Subcutaneous adipose tissue (tissue), 4 donors: ENCODE measurements around the gene G0S2. TPM values are rescaled to one million over a fixed set of nuclear protein-coding genes. Genes with fewer than 3 reads are reported as not detected.

ENCODE experiments used
- total RNA-seq, 4 donors: library from RNA; depleted of rRNA; stranded (reverse); fragments of >200 nt; gene quantifications; one replicate each; pipeline ENCODE4 v1.1.0, GENCODE V29; 2016
- TF ChIP-seq, protein P1 (sequence below): fragments of 450-650 bp; IDR thresholded peaks from one replicate; pipeline ENCODE4 v1.5.1; 2016; ENCODE audit warnings: low read depth, mild to moderate bottlenecking, control low read depth, antibody characterized with exemption, moderate library complexity

The G0S2 gene
- total RNA-seq, 4 donors from 2014 or later: 926 to 3,115 (median 1,789) TPM

DNA sequence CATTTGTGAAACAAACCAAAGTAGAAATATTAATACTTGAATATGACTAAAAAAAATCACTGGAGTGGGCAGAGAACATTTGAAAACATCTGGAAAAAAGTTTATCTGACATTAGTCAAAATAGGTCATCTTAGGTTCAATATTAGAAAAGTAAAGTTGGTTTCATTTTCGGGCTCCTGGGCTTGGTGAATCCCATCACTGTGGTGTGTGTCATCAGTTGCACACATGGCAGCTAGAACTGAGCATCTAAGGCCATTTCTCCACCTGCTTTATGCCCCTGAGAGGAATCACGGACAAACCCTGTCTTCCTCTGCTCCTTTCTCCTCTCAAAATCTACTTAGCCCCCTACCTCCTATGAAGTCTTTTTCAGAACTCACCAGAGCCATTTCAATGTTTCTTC is 34.9 kb downstream of the G0S2 start:
- TF ChIP-seq, protein P1, sequence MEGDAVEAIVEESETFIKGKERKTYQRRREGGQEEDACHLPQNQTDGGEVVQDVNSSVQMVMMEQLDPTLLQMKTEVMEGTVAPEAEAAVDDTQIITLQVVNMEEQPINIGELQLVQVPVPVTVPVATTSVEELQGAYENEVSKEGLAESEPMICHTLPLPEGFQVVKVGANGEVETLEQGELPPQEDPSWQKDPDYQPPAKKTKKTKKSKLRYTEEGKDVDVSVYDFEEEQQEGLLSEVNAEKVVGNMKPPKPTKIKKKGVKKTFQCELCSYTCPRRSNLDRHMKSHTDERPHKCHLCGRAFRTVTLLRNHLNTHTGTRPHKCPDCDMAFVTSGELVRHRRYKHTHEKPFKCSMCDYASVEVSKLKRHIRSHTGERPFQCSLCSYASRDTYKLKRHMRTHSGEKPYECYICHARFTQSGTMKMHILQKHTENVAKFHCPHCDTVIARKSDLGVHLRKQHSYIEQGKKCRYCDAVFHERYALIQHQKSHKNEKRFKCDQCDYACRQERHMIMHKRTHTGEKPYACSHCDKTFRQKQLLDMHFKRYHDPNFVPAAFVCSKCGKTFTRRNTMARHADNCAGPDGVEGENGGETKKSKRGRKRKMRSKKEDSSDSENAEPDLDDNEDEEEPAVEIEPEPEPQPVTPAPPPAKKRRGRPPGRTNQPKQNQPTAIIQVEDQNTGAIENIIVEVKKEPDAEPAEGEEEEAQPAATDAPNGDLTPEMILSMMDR: no peak

DNA sequence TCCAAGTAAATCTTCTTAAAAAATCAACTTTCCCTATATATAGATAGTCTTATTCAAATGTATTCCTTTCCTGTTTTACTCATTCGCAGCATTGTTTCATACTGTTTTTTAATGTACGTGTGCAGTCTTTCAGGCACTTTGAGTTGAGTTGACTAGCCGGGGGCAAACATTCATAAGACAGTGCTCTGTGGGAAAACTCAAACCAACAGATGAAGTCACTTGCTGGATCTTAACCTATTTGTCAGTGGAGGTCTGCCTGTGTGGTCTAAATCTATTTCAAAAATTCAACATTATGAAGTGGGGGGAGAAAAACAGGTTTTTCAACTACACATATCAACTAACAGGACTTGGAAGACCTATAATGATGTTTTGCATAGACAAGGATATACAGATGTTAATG is 35.6 kb downstream of the G0S2 start:
- TF ChIP-seq, protein P1: no peak

DNA sequence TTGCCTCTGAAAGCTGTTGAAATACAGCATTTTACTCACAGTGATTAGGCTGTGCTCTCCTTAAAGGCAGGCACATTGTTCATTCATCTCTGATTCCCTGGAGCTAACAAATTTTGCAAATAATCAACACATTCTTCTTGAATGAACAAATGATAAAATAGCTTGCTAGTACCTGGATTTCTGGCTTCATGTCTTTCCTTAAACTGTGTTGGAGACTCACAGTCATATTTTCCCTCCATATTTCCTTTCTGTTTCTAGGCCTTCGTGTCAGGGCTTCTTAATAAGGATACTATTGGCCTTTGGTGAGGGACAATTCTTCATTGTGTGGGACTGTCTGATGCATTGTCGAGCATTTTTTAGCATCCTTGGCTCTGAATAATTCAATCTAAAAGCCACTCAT is 39.1 kb downstream of the G0S2 start:
- TF ChIP-seq, protein P1: no peak

DNA sequence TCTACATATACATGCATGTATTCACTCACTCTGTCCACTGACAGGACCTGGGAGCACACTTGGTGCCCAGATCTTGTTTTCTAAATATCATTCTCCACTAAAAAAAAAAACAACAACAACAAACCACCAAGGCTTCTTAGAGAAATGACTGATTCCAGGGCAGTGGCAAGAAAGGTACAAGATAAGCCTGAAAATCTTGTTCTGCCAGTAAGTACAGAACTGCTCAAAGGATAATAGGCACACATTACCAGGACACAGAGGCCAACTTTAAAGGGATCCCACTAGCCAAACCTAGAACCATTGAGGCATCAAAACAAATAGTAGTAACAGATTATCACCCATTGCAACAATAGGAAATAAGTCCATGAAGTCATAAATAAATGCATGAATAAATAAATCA is 40.1 kb downstream of the G0S2 start:
- TF ChIP-seq, protein P1: no peak

DNA sequence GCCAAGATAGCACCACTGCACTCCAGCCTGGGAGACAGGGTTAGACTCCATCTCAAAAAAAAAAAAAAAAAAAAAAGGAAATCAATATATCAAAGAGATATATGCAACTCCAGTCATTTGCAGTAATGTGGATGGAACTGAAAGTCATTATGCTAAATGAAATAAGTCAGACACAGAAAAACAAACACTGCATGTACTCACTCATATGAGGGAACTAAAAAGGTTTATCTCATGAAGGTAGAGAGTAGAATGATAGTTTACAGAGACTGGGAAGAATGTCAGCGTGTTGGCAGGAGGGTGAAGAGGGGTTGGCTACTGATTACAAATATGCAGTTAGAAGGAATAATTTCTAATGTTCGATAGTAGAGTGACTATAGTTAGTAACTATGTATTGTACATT is 42.6 kb downstream of the G0S2 start:
- TF ChIP-seq, protein P1: no peak

DNA sequence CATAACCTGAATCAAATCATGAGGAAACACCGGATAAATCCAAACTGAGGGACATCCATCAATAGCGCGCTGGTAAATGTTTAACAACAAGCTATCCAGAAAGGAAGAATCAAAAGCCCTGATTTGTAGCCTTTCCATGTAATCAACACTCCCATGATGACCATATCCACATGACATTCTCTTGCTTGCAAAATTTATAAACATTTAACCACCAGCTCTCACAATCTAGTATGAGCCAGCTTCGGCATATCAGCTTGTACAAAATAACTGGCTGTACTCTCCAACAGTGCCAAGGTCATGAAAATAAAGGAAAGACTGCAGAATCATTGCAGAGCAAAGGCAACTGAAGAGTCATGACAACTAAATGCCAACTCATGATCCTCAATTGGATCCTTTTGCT is 45.1 kb downstream of the G0S2 start:
- TF ChIP-seq, protein P1: no peak

DNA sequence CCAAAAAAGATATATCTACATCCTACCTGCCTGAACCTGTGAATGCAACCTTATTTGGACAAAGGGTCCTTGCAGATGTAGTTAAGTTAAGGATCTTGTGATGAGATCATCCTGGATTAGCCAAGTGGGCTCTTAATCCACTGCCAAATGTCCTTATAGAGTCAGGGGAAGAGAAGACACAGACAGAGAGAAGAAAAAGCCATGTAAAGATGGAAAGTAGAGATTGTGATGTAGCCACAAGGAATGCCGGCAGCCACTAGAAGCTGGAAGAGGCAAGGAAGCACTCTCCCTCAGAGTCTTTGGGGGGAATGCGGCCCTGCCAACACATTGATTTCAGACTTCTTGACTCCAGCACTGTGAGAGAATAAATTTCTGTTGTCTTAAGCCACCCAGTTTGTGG is 45.6 kb downstream of the G0S2 start:
- TF ChIP-seq, protein P1: no peak
